ENCODE results near the gene PKP4.

Gene PKP4

GRCh38 chr2:158484892-158485556 lies 28.3 kb downstream of the PKP4 start:
- no peak for DNase-seq (ENCODE audit: low read depth)
- TF ChIP-seq CTCF (IDR thresholded peaks at IDR 0.05; ENCODE audit: insufficient read depth, low read depth, low read length, missing control alignments): no peak
- no peak overlapping the region for H3K4me3 ChIP-seq (ENCODE audit: low read length)

GRCh38 chr2:158486150-158486969 lies 29.6 kb downstream of the PKP4 start:
- TF ChIP-seq CTCF (IDR thresholded peaks at IDR 0.05; ENCODE audit: insufficient read depth, low read depth, low read length, missing control alignments): no peak
- no peak overlapping the region for H3K4me3 ChIP-seq (ENCODE audit: low read length)
- DNase-seq (ENCODE audit: low read depth): no peak

GRCh38 chr2:158486970-158487325 lies 30.2 kb downstream of the PKP4 start:
- H3K4me3 ChIP-seq (ENCODE audit: low read length): no peak overlapping the region
- DNase-seq (ENCODE audit: low read depth): peak; percentile 72
- TF ChIP-seq CTCF (IDR thresholded peaks at IDR 0.05; ENCODE audit: insufficient read depth, low read depth, low read length, missing control alignments): no peak

GRCh38 chr2:158487419-158487818 lies 30.7 kb downstream of the PKP4 start:
- no peak for TF ChIP-seq CTCF (IDR thresholded peaks at IDR 0.05; ENCODE audit: insufficient read depth, low read depth, low read length, missing control alignments)
- H3K4me3 ChIP-seq (ENCODE audit: low read length): no peak overlapping the region
- no peak for DNase-seq (ENCODE audit: low read depth)

- no peak for TF ChIP-seq CTCF (IDR thresholded peaks at IDR 0.05; ENCODE audit: insufficient read depth, low read depth, low read length, missing control alignments)
- DNase-seq (ENCODE audit: low read depth): no peak
These were observed 31.9 kb downstream of the PKP4 start for GRCh38 chr2:158488442-158489216.

GRCh38 chr2:158489366-158490112 lies 32.8 kb downstream of the PKP4 start:
- no peak for TF ChIP-seq CTCF (IDR thresholded peaks at IDR 0.05; ENCODE audit: insufficient read depth, low read depth, low read length, missing control alignments)
- no peak for DNase-seq (ENCODE audit: low read depth)
- H3K4me3 ChIP-seq (ENCODE audit: low read length): no peak overlapping the region

More at GRCh38 chr2:158488442-158489216, 31.9 kb downstream of the PKP4 start:
- H3K4me3 ChIP-seq (ENCODE audit: low read length): no peak overlapping the region

Measured in epithelial cell of esophagus (primary cell).